ENCODE data around the gene CSTF2. TPM values are rescaled to one million over a fixed set of nuclear protein-coding genes. Genes with fewer than 3 reads are reported as not detected.

Gene CSTF2, protein sequence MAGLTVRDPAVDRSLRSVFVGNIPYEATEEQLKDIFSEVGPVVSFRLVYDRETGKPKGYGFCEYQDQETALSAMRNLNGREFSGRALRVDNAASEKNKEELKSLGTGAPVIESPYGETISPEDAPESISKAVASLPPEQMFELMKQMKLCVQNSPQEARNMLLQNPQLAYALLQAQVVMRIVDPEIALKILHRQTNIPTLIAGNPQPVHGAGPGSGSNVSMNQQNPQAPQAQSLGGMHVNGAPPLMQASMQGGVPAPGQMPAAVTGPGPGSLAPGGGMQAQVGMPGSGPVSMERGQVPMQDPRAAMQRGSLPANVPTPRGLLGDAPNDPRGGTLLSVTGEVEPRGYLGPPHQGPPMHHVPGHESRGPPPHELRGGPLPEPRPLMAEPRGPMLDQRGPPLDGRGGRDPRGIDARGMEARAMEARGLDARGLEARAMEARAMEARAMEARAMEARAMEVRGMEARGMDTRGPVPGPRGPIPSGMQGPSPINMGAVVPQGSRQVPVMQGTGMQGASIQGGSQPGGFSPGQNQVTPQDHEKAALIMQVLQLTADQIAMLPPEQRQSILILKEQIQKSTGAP
- total RNA-seq: 10 to 100 TPM; 27.3 to 28.0 TPM

DNA sequence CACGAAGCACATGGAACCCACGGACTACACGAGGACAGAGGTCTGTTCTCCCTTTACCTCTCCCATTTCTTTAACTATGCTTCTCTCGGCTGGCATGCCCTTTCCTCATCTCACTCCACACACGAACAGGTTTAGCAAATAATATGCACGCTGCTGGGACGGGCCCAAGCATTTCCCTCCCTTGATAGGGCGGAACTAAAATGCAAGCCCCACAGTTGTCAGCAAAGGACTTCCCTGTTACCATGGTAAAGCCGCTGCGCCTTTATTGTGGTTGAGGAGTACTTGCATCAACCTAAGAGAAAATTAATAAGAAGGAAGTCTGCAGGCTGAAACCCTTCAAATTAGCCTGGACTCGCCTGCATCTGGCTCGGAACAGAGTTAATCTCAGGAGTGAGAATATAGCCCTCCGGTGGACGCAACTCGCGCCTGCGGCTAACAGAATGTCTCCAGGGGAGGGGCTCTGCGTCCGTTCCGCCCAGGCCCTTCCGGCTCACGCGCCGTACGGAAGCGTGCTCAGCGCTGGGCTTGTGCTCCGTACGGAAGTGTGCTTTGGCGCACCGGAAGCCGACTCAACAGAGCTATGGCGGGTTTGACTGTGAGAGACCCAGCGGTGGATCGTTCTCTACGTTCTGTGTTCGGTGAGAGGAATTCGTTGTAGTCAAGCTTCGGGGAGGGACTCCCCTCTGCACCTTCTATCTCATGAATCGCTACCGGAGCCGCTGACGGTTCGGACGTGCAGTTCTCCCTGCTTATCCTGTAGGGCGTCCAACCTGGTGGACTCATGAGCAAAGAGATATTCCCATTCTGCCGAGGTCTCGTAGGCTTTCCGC lies at the start of gene CSTF2:
TSS of gene CSTF2 (plus strand) at position 555 of the 830 bp plus-strand sequence. CDS start at position 581, 26 bp downstream.

DNA sequence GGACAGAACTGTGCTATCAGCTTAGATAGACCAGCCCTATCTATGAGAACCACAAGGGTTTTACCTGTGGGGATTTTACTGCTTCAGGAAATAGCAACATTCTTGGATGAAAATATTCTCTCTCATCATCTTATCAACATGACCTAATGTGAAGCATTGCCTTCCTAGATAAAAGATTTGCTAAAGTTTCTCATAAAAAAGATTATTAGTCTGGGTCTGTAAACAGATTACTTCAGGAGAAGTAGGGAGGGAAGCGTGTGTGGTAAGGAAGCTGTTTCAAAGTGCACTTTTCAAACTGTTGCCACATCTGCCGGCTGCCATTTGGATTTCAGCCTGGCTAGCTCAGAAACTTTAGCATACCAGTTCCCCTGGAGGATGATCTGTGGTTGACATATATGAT lies 54.1 kb downstream of the CSTF2 start, which contains the start of gene NOX1:
TSS of gene NOX1 (minus strand) at position 35 of the 400 bp plus-strand sequence. CDS start 220 bp downstream, outside the sequence.

Other genes starting within 250 kb of the CSTF2 start
- gene TNMD, start 235.5 kb upstream of the CSTF2 start, total RNA-seq: not detected
- not detected for gene TSPAN6, start 183.6 kb upstream of the CSTF2 start, total RNA-seq
- not detected for gene SRPX2, start 176.2 kb upstream of the CSTF2 start, total RNA-seq
- not detected for gene SYTL4, start 88.3 kb upstream of the CSTF2 start, total RNA-seq
- not detected for gene NOX1, start 54.0 kb downstream of the CSTF2 start, total RNA-seq
- gene XKRX, start 108.5 kb downstream of the CSTF2 start, total RNA-seq: under 1 TPM; 0.12 to 0.15 TPM
- not detected for gene ARL13A, start 149.3 kb downstream of the CSTF2 start, total RNA-seq
- 10 to 100 TPM; 22.7 to 26.4 TPM for gene TRMT2B, start 231.7 kb downstream of the CSTF2 start, total RNA-seq